ENCODE measurements around the gene SNRPF.

DNA sequence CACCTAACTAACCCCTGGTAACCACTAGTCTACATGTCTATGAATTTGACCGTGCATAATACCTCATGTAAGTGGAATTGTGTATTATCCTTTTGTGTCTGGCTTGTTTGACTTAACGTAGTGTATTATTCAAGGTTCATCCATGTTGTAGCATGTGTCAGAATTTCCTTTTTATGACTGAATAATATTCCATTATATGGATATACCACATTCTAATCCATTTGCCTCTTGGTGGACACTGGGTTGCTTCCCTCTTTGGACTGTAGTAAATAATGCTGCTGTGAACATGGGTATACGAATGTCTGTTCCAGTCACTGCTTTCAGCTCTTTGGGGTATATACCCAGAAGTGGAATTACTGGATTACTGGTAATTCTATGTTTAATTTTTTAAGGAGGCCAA lies 3.3 kb downstream of the SNRPF start:
- TF ChIP-seq, protein P1, sequence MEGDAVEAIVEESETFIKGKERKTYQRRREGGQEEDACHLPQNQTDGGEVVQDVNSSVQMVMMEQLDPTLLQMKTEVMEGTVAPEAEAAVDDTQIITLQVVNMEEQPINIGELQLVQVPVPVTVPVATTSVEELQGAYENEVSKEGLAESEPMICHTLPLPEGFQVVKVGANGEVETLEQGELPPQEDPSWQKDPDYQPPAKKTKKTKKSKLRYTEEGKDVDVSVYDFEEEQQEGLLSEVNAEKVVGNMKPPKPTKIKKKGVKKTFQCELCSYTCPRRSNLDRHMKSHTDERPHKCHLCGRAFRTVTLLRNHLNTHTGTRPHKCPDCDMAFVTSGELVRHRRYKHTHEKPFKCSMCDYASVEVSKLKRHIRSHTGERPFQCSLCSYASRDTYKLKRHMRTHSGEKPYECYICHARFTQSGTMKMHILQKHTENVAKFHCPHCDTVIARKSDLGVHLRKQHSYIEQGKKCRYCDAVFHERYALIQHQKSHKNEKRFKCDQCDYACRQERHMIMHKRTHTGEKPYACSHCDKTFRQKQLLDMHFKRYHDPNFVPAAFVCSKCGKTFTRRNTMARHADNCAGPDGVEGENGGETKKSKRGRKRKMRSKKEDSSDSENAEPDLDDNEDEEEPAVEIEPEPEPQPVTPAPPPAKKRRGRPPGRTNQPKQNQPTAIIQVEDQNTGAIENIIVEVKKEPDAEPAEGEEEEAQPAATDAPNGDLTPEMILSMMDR (IDR thresholded peaks at IDR 0.05) = no peak
- no peak for TF ChIP-seq POLR2A (IDR thresholded peaks at IDR 0.05)
